Astrocyte of the hippocampus (primary cell): Measurements from ENCODE around the gene CFAP54.
A peak's percentile ranks its signal among the peaks of the same experiment; 100 is the strongest.

Source experiments
- DNase-seq: peaks from one replicate; pipeline ENCODE4 v3.0.0; 2011; ENCODE audit warnings: low read depth, low spot score

CFAP54 gene

GRCh38 chr12:96886998-96887677 lies 397.8 kb downstream of the CFAP54 start:
- peak; percentile 96 for DNase-seq

GRCh38 chr12:96889273-96889933 lies 400.0 kb downstream of the CFAP54 start:
- DNase-seq = peak; percentile 74

- DNase-seq = no peak
These were observed 401.0 kb downstream of the CFAP54 start for GRCh38 chr12:96890331-96890730.

GRCh38 chr12:96892104-96892503 lies 402.7 kb downstream of the CFAP54 start:
- no peak for DNase-seq

- no peak for DNase-seq
These were observed 408.0 kb downstream of the CFAP54 start for GRCh38 chr12:96897421-96897820.

GRCh38 chr12:96901175-96901574 lies 411.8 kb downstream of the CFAP54 start:
- no peak for DNase-seq

GRCh38 chr12:96902076-96902475 lies 412.7 kb downstream of the CFAP54 start:
- no peak for DNase-seq

GRCh38 chr12:96906498-96906848 lies 417.1 kb downstream of the CFAP54 start:
- no peak for DNase-seq

GRCh38 chr12:96906849-96907670 lies 417.7 kb downstream of the CFAP54 start, which contains the start of gene NEDD1:
Gene NEDD1 (plus strand): TSS chr12:96907257. CDS start chr12:96909760, 2,503 bp downstream.
- DNase-seq = peak; percentile 92

- peak; percentile 56 for DNase-seq
These were observed 418.5 kb downstream of the CFAP54 start for GRCh38 chr12:96907671-96908422.

- no peak for DNase-seq
These were observed 419.0 kb downstream of the CFAP54 start for GRCh38 chr12:96908423-96908675.

GRCh38 chr12:96912261-96912660 lies 422.9 kb downstream of the CFAP54 start:
- no peak for DNase-seq

GRCh38 chr12:96912943-96913342 lies 423.6 kb downstream of the CFAP54 start:
- no peak for DNase-seq

- no peak for DNase-seq
These were observed 430.3 kb downstream of the CFAP54 start for GRCh38 chr12:96919510-96920210.
